Fibroblast of lung (primary cell): ENCODE results near the gene SRR. TPM values are rescaled to one million over a fixed set of nuclear protein-coding genes. Genes with fewer than 3 reads are reported as not detected.
A peak's percentile ranks its signal among the peaks of the same experiment; 100 is the strongest.
"Not testable (repeated sequence)": the region's sequence is repeated elsewhere in the genome, so short reads cannot be mapped to it uniquely, and the experiment has no call there.

Experiments used
- DNase-seq, 2 donors: peaks; one replicate each; pipeline versions ENCODE4 v3.0.0 to v3.0.0-alpha.2; 2010; ENCODE audit warnings: low read depth in 2 of 2
- H2AFZ ChIP-seq: 2 replicates; pipeline ENCODE4 v1.5.1; 2012; ENCODE audit warnings: low read length, control low read depth, inconsistent platforms
- H3K27ac ChIP-seq: 2 replicates; pipeline ENCODE4 v1.5.1; 2011; ENCODE audit warnings: low read length, control low read depth; ENCODE audit not compliant: insufficient read depth
- H3K27me3 ChIP-seq: 2 replicates; pipeline ENCODE4 v1.5.1; 2011; ENCODE audit warnings: mild to moderate bottlenecking, low read length; ENCODE audit not compliant: control insufficient read depth, insufficient read depth
- H3K36me3 ChIP-seq: 2 replicates; pipeline ENCODE4 v1.5.1; 2011; ENCODE audit warnings: low read length; ENCODE audit not compliant: control insufficient read depth, insufficient read depth
- H3K4me1 ChIP-seq: 2 replicates; pipeline ENCODE4 v1.5.1; 2011; ENCODE audit warnings: low read length; ENCODE audit not compliant: control insufficient read depth, insufficient read depth; ENCODE audit errors: extremely low read depth
- H3K4me2 ChIP-seq: 2 replicates; pipeline ENCODE4 v1.5.1; 2011; ENCODE audit warnings: low read length, control low read depth; ENCODE audit not compliant: insufficient read depth; ENCODE audit errors: extremely low read depth
- H3K4me3 ChIP-seq, 4 experiments: fragments of 200-600 bp in 1 of 4; sonication (generic) in 1 of 4; replicated peaks in 1 of 4; 2 replicates each; pipeline ENCODE4 v1.5.1; 2011 to 2016; ENCODE audit warnings: low read length in 4 of 4, low read depth in 3 of 4, mild to moderate bottlenecking in 3 of 4, control low read depth in 2 of 4, inconsistent platforms in 1 of 4, mixed read lengths in 1 of 4; ENCODE audit not compliant: insufficient read depth in 1 of 4; ENCODE audit errors: control extremely low read depth in 1 of 4
- H3K79me2 ChIP-seq: 2 replicates; pipeline ENCODE4 v1.5.1; 2012; ENCODE audit warnings: mild to moderate bottlenecking, low read length, inconsistent platforms; ENCODE audit not compliant: control insufficient read depth, insufficient read depth
- H3K9ac ChIP-seq: 2 replicates; pipeline ENCODE4 v1.5.1; 2011; ENCODE audit warnings: mild to moderate bottlenecking, low read length, control low read depth; ENCODE audit not compliant: insufficient read depth
- H3K9me3 ChIP-seq: 2 replicates; pipeline ENCODE4 v1.5.1; 2012; ENCODE audit warnings: low read depth, low read length; ENCODE audit not compliant: control insufficient read depth, insufficient read depth
- H4K20me1 ChIP-seq: 2 replicates; pipeline ENCODE4 v1.5.1; 2011; ENCODE audit warnings: low read length; ENCODE audit not compliant: control insufficient read depth, insufficient read depth; ENCODE audit errors: extremely low read depth
- CTCF ChIP-seq, 2 donors: IDR thresholded peaks in 1 of 2; conservative IDR thresholded peaks in 1 of 2; 1 replicate in 1 of 2; 2 replicates in 1 of 2; pipeline ENCODE4 v1.5.1; 2011 to 2012; ENCODE audit warnings: low read length in 2 of 2, control low read depth in 1 of 2, inconsistent platforms in 1 of 2, low read depth in 1 of 2, mild to moderate bottlenecking in 1 of 2
- EZH2 ChIP-seq: IDR thresholded peaks from 2 replicates; pipeline ENCODE4 v1.5.1; 2012; ENCODE audit warnings: low read length, control low read depth, mild to moderate bottlenecking; ENCODE audit errors: missing control alignments
- polyA minus RNA-seq: library from RNA; depleted of rRNA, polyadenylated mRNA; stranded (reverse); fragments of >200 nt; gene quantifications from 2 replicates; pipeline ENCODE4 v1.2.3, GENCODE V29; 2011; ENCODE audit warnings: low replicate concordance
- polyA plus RNA-seq, 2 donors: library from polyadenylated mRNA; depleted of rRNA in 1 of 2; stranded (reverse) in 1 of 2; unstranded in 1 of 2; fragments of >200 nt; gene quantifications; 2 replicates each; pipeline ENCODE4 v1.2.1, GENCODE V29; 2011 to 2012; ENCODE audit warnings: missing spikeins in 1 of 2
- total RNA-seq: library from RNA; depleted of rRNA; stranded (reverse); fragments of >200 nt; gene quantifications from 2 replicates; pipeline ENCODE4 v1.2.1, GENCODE V29; 2014

Gene SRR
- total RNA-seq, result 14.1 and 15.0 TPM in 2 replicates
- 22.3 and 26.0 TPM in 2 replicates for polyA plus RNA-seq
- 19.9 and 24.1 TPM in 2 replicates for polyA plus RNA-seq (2012)
- 7.9 and 14.3 TPM in 2 replicates for polyA minus RNA-seq

GRCh38 chr17:2303204-2304188 lies at the start of gene SRR, which contains the start of gene SMG6:
Gene SRR (plus strand): TSS chr17:2303950. CDS start chr17:2315561, 11,611 bp downstream.
Gene SMG6 (minus strand): TSS chr17:2303785. CDS start chr17:2303720, 65 bp downstream.
- peak within 1 kb of the TSS; percentile 76 to 98 (median 94) for H3K4me3 ChIP-seq
- H3K9me3 ChIP-seq, result no peaks in the 10 kb centered on the region
- H3K36me3 ChIP-seq, result peaks cover 7% of the 10 kb centered on the region
- TF ChIP-seq CTCF (conservative IDR thresholded peaks at IDR 0.05 in 1 of 2, IDR thresholded peaks at IDR 0.05 in 1 of 2; ENCODE audit: low read depth in 1 of 2, low read length in 2 of 2) (no peak), EZH2 (no peak)
- H3K27ac ChIP-seq, result peak within 1 kb of the TSS; percentile 83
- no peaks in the 10 kb centered on the region for H3K4me1 ChIP-seq
- H2AFZ ChIP-seq, result peak within 1 kb of the TSS; percentile 77
- no peaks in the 10 kb centered on the region for H4K20me1 ChIP-seq
- peak within 1 kb of the TSS; percentile 81 for H3K4me2 ChIP-seq
- no peaks in the 10 kb centered on the region for H3K27me3 ChIP-seq
- DNase-seq, result peak; percentile 82 to 84
- H3K79me2 ChIP-seq, result peaks cover 33% of the 10 kb centered on the region
- H3K9ac ChIP-seq, result peak within 1 kb of the TSS; percentile 92

- H3K27me3 ChIP-seq, H3K4me3 ChIP-seq, H3K4me1 ChIP-seq, H3K9me3 ChIP-seq, H3K9ac ChIP-seq, H3K4me2 ChIP-seq, H3K79me2 ChIP-seq, DNase-seq, H3K27ac ChIP-seq, H2AFZ ChIP-seq, H3K36me3 ChIP-seq, H4K20me1 ChIP-seq: not testable (repeated sequence)
Observed at GRCh38 chr17:2258830-2259229, 44.9 kb upstream of the SRR start.

- H3K9me3 ChIP-seq, result no peaks in the 10 kb centered on the region
- H3K27ac ChIP-seq, result no peak overlapping the region
- peak in 1 of 2 donors; percentile 84 for DNase-seq
- no peaks in the 10 kb centered on the region for H3K79me2 ChIP-seq
- H2AFZ ChIP-seq, result no peak overlapping the region
- no peak overlapping the region for H3K9ac ChIP-seq
- H3K36me3 ChIP-seq, result no peaks in the 10 kb centered on the region
- TF ChIP-seq EZH2 (no peak), CTCF (conservative IDR thresholded peaks at IDR 0.05 in 1 of 2, IDR thresholded peaks at IDR 0.05 in 1 of 2; ENCODE audit: low read depth in 1 of 2, low read length in 2 of 2) (no peak)
- no peaks in the 10 kb centered on the region for H3K27me3 ChIP-seq
- H3K4me1 ChIP-seq, result peaks cover 12% of the 10 kb centered on the region
- H4K20me1 ChIP-seq, result no peaks in the 10 kb centered on the region
- no peak overlapping the region for H3K4me3 ChIP-seq
- no peak overlapping the region for H3K4me2 ChIP-seq
Observed at GRCh38 chr17:2259769-2260536, 43.8 kb upstream of the SRR start.
